GM19240 (cell line): ENCODE measurements around the gene DHX8.

Source experiments
- DNase-seq: peaks from one replicate; pipeline ENCODE4 v3.0.0; 2011; ENCODE audit warnings: low spot score; ENCODE audit not compliant: insufficient read length

Gene DHX8

GRCh38 chr17:43572368-43572980 is 88.7 kb downstream of the DHX8 start:
- no peak for DNase-seq

DNA sequence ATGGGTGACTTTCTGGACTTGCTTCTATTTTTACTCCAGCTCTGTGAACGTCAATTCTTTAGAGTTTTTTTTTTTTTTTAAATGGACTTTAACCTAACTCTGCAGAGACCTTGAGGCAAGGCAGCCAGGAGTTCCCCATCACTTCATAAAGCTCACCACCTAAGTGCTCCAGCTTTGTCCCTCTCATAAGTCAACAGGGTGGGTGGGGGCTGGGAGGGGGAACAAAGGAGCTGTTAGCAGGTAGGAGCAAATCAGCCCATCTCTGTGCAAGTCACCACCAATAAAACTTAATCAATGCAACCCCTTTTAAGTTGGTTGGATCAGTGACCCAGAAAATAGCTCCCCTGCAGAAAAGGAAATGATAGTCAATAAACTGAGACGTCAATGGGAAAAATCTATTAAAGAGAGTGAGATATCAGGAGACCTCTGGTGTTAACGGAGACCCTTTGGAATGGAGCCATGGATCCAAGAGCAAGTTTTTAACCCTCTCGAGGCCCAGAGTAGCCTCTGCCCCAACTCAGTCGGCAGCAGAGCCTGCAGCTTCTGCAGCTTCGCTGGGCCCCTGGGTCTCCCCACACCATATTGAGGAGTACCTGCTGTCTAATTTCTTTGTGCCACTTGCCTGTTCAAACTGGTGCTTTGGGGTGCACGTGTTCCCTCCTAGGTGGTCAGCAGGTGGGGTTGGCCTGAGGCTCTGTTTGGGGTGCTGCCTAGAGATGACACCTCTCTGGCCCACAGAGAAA is 90.0 kb downstream of the DHX8 start:
- DNase-seq = no peak

DNA sequence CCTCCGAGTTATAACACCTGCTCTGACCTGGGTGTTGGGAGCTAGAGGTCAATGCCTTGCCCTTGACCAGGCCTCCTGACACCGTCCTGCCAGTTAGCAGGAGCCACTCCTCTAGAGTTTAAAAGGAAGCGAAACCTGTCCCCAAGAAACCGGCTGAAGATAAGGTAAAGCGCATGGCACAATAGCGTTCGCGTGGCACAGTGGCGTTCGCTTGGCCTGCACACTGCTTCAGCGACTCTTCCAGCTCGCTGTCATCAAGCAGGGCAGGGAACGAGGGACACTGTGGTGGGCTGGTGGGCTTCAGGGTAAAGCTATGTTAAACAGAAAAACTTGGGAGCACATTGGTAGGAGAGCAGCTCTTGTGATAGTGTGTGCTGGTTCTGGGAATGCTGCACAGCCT is 90.6 kb downstream of the DHX8 start:
- no peak for DNase-seq

DNA sequence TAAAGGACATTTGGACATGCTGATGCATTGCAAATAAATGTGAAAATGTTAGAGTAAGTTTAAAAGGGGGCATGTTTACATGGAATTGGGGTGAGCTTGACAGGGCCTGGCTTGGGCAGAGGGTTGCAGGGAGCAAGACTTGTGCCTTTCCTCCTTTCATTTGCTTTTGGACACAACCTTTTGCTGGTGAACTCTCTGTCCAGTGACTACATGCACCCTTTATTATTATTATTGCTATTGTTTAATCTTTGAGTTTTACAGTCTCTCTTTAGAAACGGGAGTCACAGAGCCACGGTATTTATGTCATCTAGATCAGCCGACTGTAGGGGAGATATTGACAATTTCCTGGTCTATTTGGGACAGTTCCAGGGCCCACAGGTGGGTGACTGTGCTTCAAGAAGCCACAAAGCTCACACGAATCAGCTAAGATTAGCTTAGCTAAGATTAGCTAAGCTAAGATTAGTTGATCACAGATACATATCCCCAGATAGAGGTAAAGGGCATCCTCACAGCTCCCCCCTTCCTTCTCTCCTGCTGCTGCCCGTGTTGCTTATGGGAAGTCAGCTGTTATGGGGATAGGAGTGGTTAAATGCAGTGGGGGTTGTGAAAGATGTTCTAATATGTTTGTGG is 91.2 kb downstream of the DHX8 start:
- DNase-seq = no peak
